H9 (cell line): ENCODE results near the gene CENPV. TPM values are rescaled to one million over a fixed set of nuclear protein-coding genes. Genes with fewer than 3 reads are reported as not detected.

Experiments used
- DNase-seq: peaks from one replicate; pipeline ENCODE4 v3.0.0-alpha.2; 2017
- H2AFZ ChIP-seq: one replicate; pipeline ENCODE4 v1.6.1; 2013; ENCODE audit warnings: mild to moderate bottlenecking, low read length, control low read depth, moderate library complexity
- H2AK5ac ChIP-seq: 2 replicates; pipeline ENCODE4 v1.6.1; 2013; ENCODE audit warnings: low read length, control low read depth, mixed read lengths; ENCODE audit not compliant: insufficient read length
- H2BK120ac ChIP-seq: one replicate; pipeline ENCODE4 v1.6.1; 2013; ENCODE audit warnings: low read depth, mild to moderate bottlenecking, low read length, control low read depth, inconsistent platforms; ENCODE audit not compliant: poor library complexity, severe bottlenecking
- H2BK12ac ChIP-seq: 2 replicates; pipeline ENCODE4 v1.6.1; 2013; ENCODE audit warnings: low read length, control low read depth, mixed read lengths, low read depth; ENCODE audit not compliant: insufficient read length
- H2BK15ac ChIP-seq: 2 replicates; pipeline ENCODE4 v1.6.1; 2013; ENCODE audit warnings: low read depth, low read length, control low read depth
- H2BK20ac ChIP-seq: one replicate; pipeline ENCODE4 v1.6.1; 2013; ENCODE audit warnings: low read depth, mild to moderate bottlenecking, low read length, control low read depth, inconsistent platforms; ENCODE audit not compliant: poor library complexity, severe bottlenecking
- H2BK5ac ChIP-seq: 2 replicates; pipeline ENCODE4 v1.6.1; 2013; ENCODE audit warnings: low read length, control low read depth, mixed read lengths; ENCODE audit not compliant: insufficient read length
- H3K14ac ChIP-seq: 2 replicates; pipeline ENCODE4 v1.6.1; 2013; ENCODE audit warnings: low read length, control low read depth; ENCODE audit not compliant: insufficient read depth
- H3K18ac ChIP-seq: 2 replicates; pipeline ENCODE4 v1.6.1; 2013; ENCODE audit warnings: low read depth, mild to moderate bottlenecking, mixed read lengths, low read length, control low read depth; ENCODE audit not compliant: insufficient read length
- H3K23ac ChIP-seq: 2 replicates; pipeline ENCODE4 v1.6.1; 2013; ENCODE audit warnings: low read length, control low read depth, mixed read lengths, low read depth; ENCODE audit not compliant: insufficient read length
- H3K23me2 ChIP-seq: 2 replicates; pipeline ENCODE4 v1.6.1; 2013; ENCODE audit warnings: low read depth, mild to moderate bottlenecking, mixed read lengths, low read length, control low read depth; ENCODE audit not compliant: insufficient read length, poor library complexity, severe bottlenecking
- H3K27ac ChIP-seq: 2 replicates; pipeline ENCODE4 v1.5.1; 2013; ENCODE audit warnings: low read length, control low read depth, mixed read lengths, low read depth; ENCODE audit not compliant: insufficient read length
- H3K27me3 ChIP-seq: 2 replicates; pipeline ENCODE4 v1.6.1; 2013; ENCODE audit warnings: low read length, control low read depth, inconsistent platforms; ENCODE audit not compliant: insufficient read depth
- H3K4ac ChIP-seq: 2 replicates; pipeline ENCODE4 v1.6.1; 2013; ENCODE audit warnings: low read depth, mild to moderate bottlenecking, control low read depth, inconsistent platforms, low read length, moderate library complexity
- H3K4me1 ChIP-seq: 2 replicates; pipeline ENCODE4 v1.6.1; 2013; ENCODE audit warnings: low read length, control low read depth, inconsistent platforms; ENCODE audit not compliant: insufficient read depth
- H3K4me2 ChIP-seq: 2 replicates; pipeline ENCODE4 v1.6.1; 2013; ENCODE audit warnings: low read length, control low read depth, mixed read lengths; ENCODE audit not compliant: insufficient read length, insufficient read depth
- H3K56ac ChIP-seq: 2 replicates; pipeline ENCODE4 v1.6.1; 2013; ENCODE audit warnings: low read depth, mild to moderate bottlenecking, mixed read lengths, low read length, control low read depth; ENCODE audit not compliant: insufficient read length
- H3K79me1 ChIP-seq: 2 replicates; pipeline ENCODE4 v1.6.1; 2013; ENCODE audit warnings: low read depth, mild to moderate bottlenecking, moderate library complexity, low read length, control low read depth, inconsistent platforms; ENCODE audit not compliant: insufficient read depth, poor library complexity, severe bottlenecking
- H3K79me2 ChIP-seq: 2 replicates; pipeline ENCODE4 v1.6.1; 2013; ENCODE audit warnings: low read length, control low read depth, inconsistent platforms; ENCODE audit not compliant: insufficient read depth
- H3K9ac ChIP-seq: 2 replicates; pipeline ENCODE4 v1.6.1; 2013; ENCODE audit warnings: low read length, control low read depth, mixed read lengths; ENCODE audit not compliant: insufficient read length; ENCODE audit errors: extremely low read depth
- H3K9me3 ChIP-seq: one replicate; pipeline ENCODE4 v1.6.1; 2013; ENCODE audit warnings: low read depth, low read length, inconsistent platforms; ENCODE audit not compliant: control insufficient read depth
- H3T11ph ChIP-seq: one replicate; pipeline ENCODE4 v1.6.1; 2013; ENCODE audit warnings: mild to moderate bottlenecking, low read length, control low read depth, inconsistent platforms
- H4K20me1 ChIP-seq: one replicate; pipeline ENCODE4 v1.6.1; 2013; ENCODE audit not compliant: control insufficient read depth, insufficient read length, insufficient read depth
- H4K5ac ChIP-seq: 2 replicates; pipeline ENCODE4 v1.6.1; 2013; ENCODE audit warnings: low read depth, mild to moderate bottlenecking, mixed read lengths, low read length, control low read depth; ENCODE audit not compliant: insufficient read length
- H4K8ac ChIP-seq: replicated peaks from 2 replicates; pipeline ENCODE4 v1.6.1; 2013; ENCODE audit warnings: low read length, control low read depth, mixed read lengths, low read depth; ENCODE audit not compliant: insufficient read length
- H4K91ac ChIP-seq: 2 replicates; pipeline ENCODE4 v1.6.1; 2013; ENCODE audit warnings: low read depth, mild to moderate bottlenecking, moderate library complexity, mixed read lengths, low read length, control low read depth; ENCODE audit not compliant: insufficient read length
- H3K27ac Mint-ChIP-seq, 3 experiments: 2 replicates in 2 of 3; 3 replicates in 1 of 3; pipeline ENCODE4 v1.8.0; 2020 to 2021; ENCODE audit warnings: mixed read lengths in 3 of 3, mild to moderate bottlenecking in 1 of 3, moderate library complexity in 1 of 3
- H3K27me3 Mint-ChIP-seq: 2 replicates; pipeline ENCODE4 v1.8.0; 2021; ENCODE audit warnings: low read depth, mild to moderate bottlenecking, moderate library complexity, mixed read lengths
- H3K36me3 Mint-ChIP-seq, 3 experiments: 2 replicates in 2 of 3; 3 replicates in 1 of 3; pipeline ENCODE4 v1.8.0; 2020 to 2021; ENCODE audit warnings: low read depth in 3 of 3, mixed read lengths in 3 of 3; ENCODE audit not compliant: insufficient read depth in 1 of 3
- H3K4me1 Mint-ChIP-seq, 2 experiments: 2 replicates each; pipeline ENCODE4 v1.8.0; 2020; ENCODE audit warnings: mixed read lengths in 2 of 2
- H3K4me3 Mint-ChIP-seq, 2 experiments: 2 replicates in 1 of 2; 3 replicates in 1 of 2; pipeline ENCODE4 v1.8.0; 2020 to 2021; ENCODE audit warnings: mild to moderate bottlenecking in 2 of 2, mixed read lengths in 2 of 2, moderate library complexity in 1 of 2
- H3K9me3 Mint-ChIP-seq, 2 experiments: 2 replicates in 1 of 2; 3 replicates in 1 of 2; pipeline ENCODE4 v1.8.0; 2020; ENCODE audit warnings: mild to moderate bottlenecking in 2 of 2, mixed read lengths in 2 of 2, moderate library complexity in 1 of 2
- WGBS: extraction: QIAGEN DNeasy Blood & Tissue Kit; methylation state at CpG from one replicate; pipeline ENCODE4 v1.1.7; 2013; ENCODE audit warnings: missing lambda C conversion rate, low lambda C conversion rate, mixed read lengths; ENCODE audit not compliant: insufficient read length; ENCODE audit errors: extremely low coverage; 5-methylcytosine and 5-hydroxymethylcytosine counted together
- total RNA-seq: library from RNA; stranded (reverse); gene quantifications from 2 replicates; pipeline ENCODE4 v1.2.1, GENCODE V29; 2021
- TF ChIP-seq, protein P1 (sequence below): fragments of 200-600 bp; sonication (generic); conservative IDR thresholded peaks from 3 replicates; pipeline ENCODE4 v1.8.0; 2021; ENCODE audit warnings: antibody characterized with exemption, mild to moderate bottlenecking

CENPV gene
- total RNA-seq, 1 experiment from 2014 or later: 200 TPM

DNA sequence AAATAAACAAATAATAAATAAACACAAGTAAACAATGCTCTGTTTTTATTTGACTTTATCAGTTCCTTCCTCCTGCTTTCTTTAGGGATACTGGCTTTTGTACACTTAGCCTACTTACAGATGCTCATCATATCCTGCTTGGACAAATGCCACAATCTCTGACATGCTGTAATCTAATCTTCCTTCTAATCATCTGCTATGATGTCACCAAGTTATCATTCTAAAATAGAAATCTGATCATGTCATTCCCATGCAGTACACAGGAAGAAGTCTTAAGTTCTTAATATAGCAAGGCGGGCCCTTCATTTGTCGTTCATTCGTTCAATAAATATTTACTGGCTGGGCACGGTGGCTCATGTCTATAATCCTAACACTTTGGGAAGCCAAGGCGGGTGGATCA lies 18.5 kb upstream of the CENPV start:
- no peak overlapping the region for H2BK5ac ChIP-seq

More for the DNA sequence above, 18.5 kb upstream of the CENPV start:
- no peak overlapping the region for H2AK5ac ChIP-seq
- H3K14ac ChIP-seq: no peak overlapping the region
- no peaks in the 10 kb centered on the region for H3K27me3 ChIP-seq
- DNase-seq: no peak
- H3K23ac ChIP-seq: no peak overlapping the region
- H3T11ph ChIP-seq: no peak overlapping the region
- H2AFZ ChIP-seq: no peak overlapping the region
- no peaks in the 10 kb centered on the region for H3K36me3 Mint-ChIP-seq
- H4K8ac ChIP-seq: no peak overlapping the region
- no peaks in the 10 kb centered on the region; the same call in 1 of the 2 replicates for H3K27me3 Mint-ChIP-seq
- no peaks in the 10 kb centered on the region for H3K9me3 Mint-ChIP-seq
- H3K79me2 ChIP-seq: no peaks in the 10 kb centered on the region
- no peaks in the 10 kb centered on the region for H3K23me2 ChIP-seq
- no peak overlapping the region for H2BK120ac ChIP-seq
- H2BK12ac ChIP-seq: no peak overlapping the region
- H3K79me1 ChIP-seq: no peaks in the 10 kb centered on the region
- no peaks in the 10 kb centered on the region for H3K4me1 ChIP-seq
- H3K4me3 Mint-ChIP-seq: no peak overlapping the region
- H3K4me1 Mint-ChIP-seq: no peaks in the 10 kb centered on the region
- no peaks in the 10 kb centered on the region for H3K9me3 ChIP-seq
- H4K91ac ChIP-seq: no peak overlapping the region
- no peak overlapping the region for H3K4me2 ChIP-seq
- H2BK20ac ChIP-seq: no peak overlapping the region
- H3K18ac ChIP-seq: no peak overlapping the region
- H3K4ac ChIP-seq: no peak overlapping the region
- H3K27ac ChIP-seq: no peak overlapping the region
- H3K56ac ChIP-seq: no peak overlapping the region
- WGBS: no CpG with 5 or more reads among the region's 5 CpGs
- H4K5ac ChIP-seq: no peak overlapping the region
- H3K27ac Mint-ChIP-seq: no peak overlapping the region
- TF ChIP-seq, protein P1, sequence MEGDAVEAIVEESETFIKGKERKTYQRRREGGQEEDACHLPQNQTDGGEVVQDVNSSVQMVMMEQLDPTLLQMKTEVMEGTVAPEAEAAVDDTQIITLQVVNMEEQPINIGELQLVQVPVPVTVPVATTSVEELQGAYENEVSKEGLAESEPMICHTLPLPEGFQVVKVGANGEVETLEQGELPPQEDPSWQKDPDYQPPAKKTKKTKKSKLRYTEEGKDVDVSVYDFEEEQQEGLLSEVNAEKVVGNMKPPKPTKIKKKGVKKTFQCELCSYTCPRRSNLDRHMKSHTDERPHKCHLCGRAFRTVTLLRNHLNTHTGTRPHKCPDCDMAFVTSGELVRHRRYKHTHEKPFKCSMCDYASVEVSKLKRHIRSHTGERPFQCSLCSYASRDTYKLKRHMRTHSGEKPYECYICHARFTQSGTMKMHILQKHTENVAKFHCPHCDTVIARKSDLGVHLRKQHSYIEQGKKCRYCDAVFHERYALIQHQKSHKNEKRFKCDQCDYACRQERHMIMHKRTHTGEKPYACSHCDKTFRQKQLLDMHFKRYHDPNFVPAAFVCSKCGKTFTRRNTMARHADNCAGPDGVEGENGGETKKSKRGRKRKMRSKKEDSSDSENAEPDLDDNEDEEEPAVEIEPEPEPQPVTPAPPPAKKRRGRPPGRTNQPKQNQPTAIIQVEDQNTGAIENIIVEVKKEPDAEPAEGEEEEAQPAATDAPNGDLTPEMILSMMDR: no peak
- no peaks in the 10 kb centered on the region for H4K20me1 ChIP-seq
- no peak overlapping the region for H3K9ac ChIP-seq
- H2BK15ac ChIP-seq: no peak overlapping the region
